NCI-H446 treated with DMSO at 0.1 percent for 48 hours (cell line): ENCODE measurements around the gene CXCL10.
"Not testable (repeated sequence)": the region's sequence is repeated elsewhere in the genome, so short reads cannot be mapped to it uniquely, and the experiment has no call there.

ENCODE experiments used
- DNase-seq: peaks from one replicate; lab custom pipeline; 2025; lab: John Stamatoyannopoulos, UW

Gene CXCL10

GRCh38 chr4:76023389-76023788 lies at the start of gene CXCL10:
TSS of gene CXCL10 (minus strand) at chr4:76023497. CDS start at chr4:76023431, 66 bp downstream.
- no peak for DNase-seq

- no peak for DNase-seq
Measured at GRCh38 chr4:76072760-76073159, 49.5 kb upstream of the CXCL10 start.

GRCh38 chr4:76067652-76068286 lies 44.5 kb upstream of the CXCL10 start:
- peak; percentile 19 for DNase-seq

GRCh38 chr4:76066546-76066945 lies 43.2 kb upstream of the CXCL10 start:
- DNase-seq: no peak

- no peak for DNase-seq
Measured at GRCh38 chr4:76061982-76062381, 38.7 kb upstream of the CXCL10 start.

- DNase-seq: no peak
Measured at GRCh38 chr4:76061421-76061820, 38.1 kb upstream of the CXCL10 start.

GRCh38 chr4:76060506-76060905 lies 37.2 kb upstream of the CXCL10 start:
- DNase-seq: no peak

- no peak for DNase-seq
Measured at GRCh38 chr4:76059750-76060149, 36.5 kb upstream of the CXCL10 start.

GRCh38 chr4:76058888-76059426 lies 35.7 kb upstream of the CXCL10 start:
- no peak for DNase-seq

- no peak for DNase-seq
Measured at GRCh38 chr4:76058302-76058701, 35.0 kb upstream of the CXCL10 start.

GRCh38 chr4:76055421-76055820 lies 32.1 kb upstream of the CXCL10 start:
- DNase-seq: no peak

GRCh38 chr4:76055016-76055415 lies 31.7 kb upstream of the CXCL10 start:
- DNase-seq: no peak

- DNase-seq: no peak
Measured at GRCh38 chr4:76053730-76054129, 30.4 kb upstream of the CXCL10 start.

- not testable (repeated sequence) for DNase-seq
Measured at GRCh38 chr4:76050560-76051050, 27.3 kb upstream of the CXCL10 start.

- DNase-seq: not testable (repeated sequence)
Measured at GRCh38 chr4:76049860-76050416, 26.6 kb upstream of the CXCL10 start.

GRCh38 chr4:76044686-76045085 lies 21.4 kb upstream of the CXCL10 start:
- DNase-seq: not testable (repeated sequence)

- not testable (repeated sequence) for DNase-seq
Measured at GRCh38 chr4:76043306-76043705, 20.0 kb upstream of the CXCL10 start.

- not testable (repeated sequence) for DNase-seq
Measured at GRCh38 chr4:76042241-76042998, 19.1 kb upstream of the CXCL10 start.

GRCh38 chr4:76036855-76037254 lies 13.6 kb upstream of the CXCL10 start:
- DNase-seq: no peak

- no peak for DNase-seq
Measured at GRCh38 chr4:76035799-76036380, 12.6 kb upstream of the CXCL10 start, which contains the start of gene CXCL11. TSS of gene CXCL11 (minus strand) at chr4:76036070. CDS start at chr4:76035987, 83 bp downstream.

GRCh38 chr4:76035141-76035540 lies 11.8 kb upstream of the CXCL10 start:
- no peak for DNase-seq

- DNase-seq: no peak
Measured at GRCh38 chr4:76029300-76029699, 6.0 kb upstream of the CXCL10 start.
